Stimulated activated naive CD8-positive, alpha-beta T cell treated with anti-CD3 and anti-CD28 coated beads, Interleukin-15, amount 100 ng/mL, for 72 hours (primary cell): ENCODE data around the gene SLC35F1.

Experiments
- ATAC-seq: fragments of 150-1000 bp; cut with Tn5 transposase; 2 replicates; pipeline ENCODE4 v1.10.0; 2021; ENCODE audit warnings: mild to moderate bottlenecking, moderate library complexity
- DNase-seq, 2 donors: peaks; one replicate each; pipeline ENCODE4 v3.0.0; 2021 to 2022
- H3K27ac Mint-ChIP-seq, 2 donors: one replicate each; pipeline ENCODE4 v1.8.0; 2022; ENCODE audit warnings: mild to moderate bottlenecking in 2 of 2, mixed read lengths in 2 of 2, moderate library complexity in 2 of 2
- H3K27me3 Mint-ChIP-seq: one replicate; pipeline ENCODE4 v1.8.0; 2022; ENCODE audit warnings: mixed read lengths
- H3K4me1 Mint-ChIP-seq: one replicate; pipeline ENCODE4 v1.8.0; 2022; ENCODE audit warnings: mild to moderate bottlenecking, mixed read lengths
- H3K4me3 Mint-ChIP-seq, 2 donors: one replicate each; pipeline ENCODE4 v1.8.0; 2022; ENCODE audit warnings: mild to moderate bottlenecking in 2 of 2, mixed read lengths in 2 of 2, moderate library complexity in 1 of 2
- H3K9me3 Mint-ChIP-seq, 2 donors: one replicate each; pipeline ENCODE4 v1.8.0; 2022; ENCODE audit warnings: mixed read lengths in 2 of 2

Gene SLC35F1

GRCh38 chr6:118304321-118304720 lies 397.3 kb downstream of the SLC35F1 start:
- Mint-ChIP-seq H3K4me3 (no peak overlapping the region), H3K9me3 (peaks cover 0 to 4% of the 10 kb centered on the region in 2 donors), H3K4me1 (no peaks in the 10 kb centered on the region), H3K27ac (no peak overlapping the region), H3K27me3 (no peaks in the 10 kb centered on the region)
- no peak for ATAC-seq
- no peak for DNase-seq

GRCh38 chr6:118305081-118305480 lies 398.0 kb downstream of the SLC35F1 start:
- DNase-seq (no peak), ATAC-seq (no peak)
- Mint-ChIP-seq H3K27ac (no peak overlapping the region), H3K27me3 (no peaks in the 10 kb centered on the region), H3K4me3 (no peak overlapping the region), H3K4me1 (no peaks in the 10 kb centered on the region), H3K9me3 (peaks cover 0 to 4% of the 10 kb centered on the region in 2 donors)

- H3K27me3 Mint-ChIP-seq = no peaks in the 10 kb centered on the region
- no peaks in the 10 kb centered on the region for H3K4me1 Mint-ChIP-seq
- no peak overlapping the region for H3K4me3 Mint-ChIP-seq
- ATAC-seq (no peak), DNase-seq (no peak)
- H3K9me3 Mint-ChIP-seq = peaks cover 0 to 4% of the 10 kb centered on the region in 2 donors
- no peak overlapping the region for H3K27ac Mint-ChIP-seq
Measured at GRCh38 chr6:118306392-118307238, 399.6 kb downstream of the SLC35F1 start.

DNA sequence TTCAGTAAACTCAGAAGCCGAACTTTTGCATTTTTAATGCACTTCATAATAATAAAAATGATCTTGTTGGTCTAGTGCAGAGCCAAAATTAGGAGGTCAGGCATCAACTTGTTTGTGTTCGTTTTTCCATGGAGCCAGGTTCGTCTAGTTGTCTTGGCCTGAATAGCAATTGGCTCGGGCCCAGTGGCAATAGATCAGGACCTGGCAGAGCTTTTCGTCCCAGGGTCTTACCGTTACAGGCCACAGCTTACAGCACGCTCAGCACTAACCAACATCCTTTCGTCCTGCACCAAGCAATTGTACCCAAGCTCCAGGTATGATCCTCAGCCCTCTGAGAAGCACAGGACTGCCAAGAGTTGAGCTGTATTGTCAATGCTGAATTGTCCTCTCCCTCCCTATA lies 400.5 kb downstream of the SLC35F1 start:
- Mint-ChIP-seq H3K4me3 (no peak overlapping the region), H3K4me1 (no peaks in the 10 kb centered on the region), H3K9me3 (no peaks in the 10 kb centered on the region), H3K27me3 (no peaks in the 10 kb centered on the region), H3K27ac (no peak overlapping the region)
- DNase-seq (no peak), ATAC-seq (no peak)

DNA sequence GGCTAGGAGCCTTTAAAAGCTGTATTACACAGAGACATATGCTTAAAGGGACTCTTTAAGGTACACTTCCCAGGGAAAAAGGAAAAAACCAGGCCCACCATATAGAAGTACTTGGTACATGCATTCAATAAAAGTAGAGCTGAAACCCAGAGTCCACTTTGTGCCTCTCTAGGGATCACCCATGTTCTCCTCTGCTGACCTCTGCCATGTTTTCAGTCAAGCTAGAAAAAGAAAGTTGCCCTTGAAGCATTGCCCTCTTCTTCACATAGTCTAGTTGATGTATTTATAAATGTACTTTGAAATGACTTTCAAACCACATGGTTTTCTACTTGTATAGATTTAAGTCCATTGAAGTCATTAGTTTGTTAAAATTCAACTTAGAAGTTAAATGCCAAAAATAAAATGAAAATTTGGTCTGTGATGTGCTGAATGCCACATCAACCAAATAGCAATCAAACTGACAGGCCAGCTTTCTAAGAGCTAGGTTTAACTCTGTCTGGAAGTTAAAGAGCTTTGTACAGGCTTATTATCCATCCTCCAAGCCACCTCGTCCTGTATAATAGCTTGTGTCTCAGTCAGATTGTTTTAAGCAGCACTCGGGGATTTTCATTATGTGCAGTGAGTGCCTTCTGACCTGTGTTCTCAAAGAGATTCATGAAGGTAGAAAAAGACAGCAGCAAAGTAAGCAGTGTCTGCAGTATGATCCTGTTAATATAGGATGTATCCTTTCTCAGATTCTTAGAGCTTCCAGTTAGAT lies 402.5 kb downstream of the SLC35F1 start:
- no peaks in the 10 kb centered on the region for H3K27me3 Mint-ChIP-seq
- no peaks in the 10 kb centered on the region for H3K4me1 Mint-ChIP-seq
- DNase-seq = no peak
- H3K27ac Mint-ChIP-seq = no peak overlapping the region
- no peaks in the 10 kb centered on the region for H3K9me3 Mint-ChIP-seq
- no peak overlapping the region for H3K4me3 Mint-ChIP-seq
- no peak for ATAC-seq

DNA sequence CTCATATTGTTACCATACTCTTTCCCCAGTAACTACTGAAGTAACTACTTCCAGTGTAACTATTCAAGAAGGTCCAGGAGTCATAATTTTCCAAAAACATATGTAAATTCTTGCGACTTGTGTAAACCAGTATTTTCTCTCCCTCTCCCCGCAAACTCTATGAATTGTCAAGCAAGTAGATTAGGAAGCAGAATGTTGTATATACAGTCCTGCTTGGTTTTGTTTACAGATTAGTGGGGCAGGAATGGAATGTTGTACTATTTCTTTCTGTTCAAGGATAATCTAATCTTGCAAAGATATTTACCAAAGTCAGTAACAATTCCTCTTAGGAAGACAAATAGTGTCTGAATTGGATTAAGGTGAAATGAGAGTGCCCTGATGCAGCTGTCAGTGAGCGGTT lies 406.1 kb downstream of the SLC35F1 start:
- Mint-ChIP-seq H3K9me3 (no peaks in the 10 kb centered on the region), H3K4me3 (no peak overlapping the region), H3K4me1 (no peaks in the 10 kb centered on the region), H3K27ac (no peak overlapping the region), H3K27me3 (no peaks in the 10 kb centered on the region)
- ATAC-seq (no peak), DNase-seq (no peak)

- H3K9me3 Mint-ChIP-seq = no peaks in the 10 kb centered on the region
- H3K4me3 Mint-ChIP-seq = no peak overlapping the region
- DNase-seq = no peak
- H3K27me3 Mint-ChIP-seq = no peaks in the 10 kb centered on the region
- H3K27ac Mint-ChIP-seq = peak overlapping the region in 1 of 2 donors; percentile 30
- ATAC-seq = no peak
- no peaks in the 10 kb centered on the region for H3K4me1 Mint-ChIP-seq
Measured at GRCh38 chr6:118313762-118314161, 406.7 kb downstream of the SLC35F1 start.

DNA sequence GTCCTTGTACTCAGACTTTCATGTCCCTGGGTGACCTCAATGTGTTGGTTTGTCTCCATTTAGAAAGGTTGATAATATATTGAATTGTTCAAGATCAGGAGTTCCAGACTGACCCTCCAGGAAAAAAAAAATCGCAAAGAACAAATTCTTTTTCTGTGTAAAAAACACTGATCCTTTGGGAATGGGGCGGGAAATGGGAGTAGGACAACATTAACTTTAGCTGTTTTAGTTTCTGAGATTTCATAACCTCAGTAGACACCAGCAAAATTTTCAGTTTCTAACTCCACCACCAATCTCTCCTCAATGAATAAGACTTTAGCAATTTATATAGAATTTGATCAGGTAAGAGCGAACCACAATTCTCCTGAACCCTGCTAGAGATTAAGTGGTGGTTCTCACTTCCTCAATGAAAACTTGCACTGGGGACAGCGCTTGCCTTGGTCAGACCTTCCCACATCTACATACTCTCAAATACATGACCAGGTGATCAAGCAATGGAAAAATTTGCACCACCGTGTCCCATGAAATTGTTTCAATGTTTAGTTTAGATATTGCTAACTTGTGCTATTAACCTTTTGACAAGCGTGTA lies 409.8 kb downstream of the SLC35F1 start:
- DNase-seq (no peak), ATAC-seq (no peak)
- no peaks in the 10 kb centered on the region for H3K4me1 Mint-ChIP-seq
- H3K9me3 Mint-ChIP-seq = no peaks in the 10 kb centered on the region
- H3K27ac Mint-ChIP-seq = no peak overlapping the region
- H3K27me3 Mint-ChIP-seq = no peaks in the 10 kb centered on the region
- no peak overlapping the region for H3K4me3 Mint-ChIP-seq

DNA sequence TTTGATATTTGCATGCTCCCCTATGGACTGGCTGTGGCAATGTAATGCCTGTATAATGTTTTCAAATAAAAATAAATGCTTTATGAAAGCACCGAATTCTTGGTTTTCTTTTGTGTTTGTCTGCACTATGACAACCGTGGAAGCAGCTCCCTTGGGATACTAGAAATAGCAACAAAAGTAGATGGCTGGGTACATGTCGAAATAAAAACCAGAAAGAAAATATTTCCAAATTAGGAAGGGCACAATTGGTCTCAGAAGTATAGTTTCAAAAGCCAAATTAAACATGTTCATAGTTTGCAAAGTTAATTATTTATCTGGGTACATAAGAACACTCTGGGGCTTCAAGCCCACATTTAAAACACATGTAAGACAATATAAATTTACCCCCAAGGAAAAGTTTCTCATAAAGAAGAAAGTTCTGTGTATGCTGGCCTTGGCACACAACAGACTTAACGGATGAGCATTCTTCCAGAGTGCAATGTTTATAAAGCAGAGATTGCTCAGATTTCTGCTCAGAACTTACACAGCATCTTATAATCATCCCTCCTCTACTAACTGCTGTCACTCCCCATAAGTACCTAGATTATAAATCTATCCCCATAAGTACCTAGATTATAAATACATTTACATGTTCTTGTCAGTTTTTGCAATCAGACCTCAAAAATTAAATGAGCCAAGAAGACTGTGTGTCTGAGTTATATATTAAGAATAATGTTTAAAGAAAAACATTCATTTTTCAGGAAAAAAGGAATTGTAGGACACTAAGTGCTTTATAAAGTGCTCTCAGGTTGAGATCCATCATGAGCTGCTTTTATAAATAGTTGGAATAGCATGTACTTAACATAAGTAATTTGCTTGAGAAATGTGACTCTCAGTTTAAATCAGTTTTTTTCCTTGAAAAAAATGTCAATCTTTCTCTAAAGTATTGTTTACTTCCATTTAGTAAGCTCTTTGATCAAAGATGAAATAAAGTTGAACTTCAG lies 410.8 kb downstream of the SLC35F1 start:
- Mint-ChIP-seq H3K4me3 (no peak overlapping the region), H3K27ac (no peak overlapping the region), H3K27me3 (no peaks in the 10 kb centered on the region), H3K9me3 (no peaks in the 10 kb centered on the region), H3K4me1 (no peaks in the 10 kb centered on the region)
- DNase-seq (no peak), ATAC-seq (no peak)

- no peak for DNase-seq
- Mint-ChIP-seq H3K4me1 (no peaks in the 10 kb centered on the region), H3K27ac (peak overlapping the region in 1 of 2 donors; percentile 57), H3K9me3 (no peaks in the 10 kb centered on the region), H3K4me3 (no peak overlapping the region), H3K27me3 (no peaks in the 10 kb centered on the region)
- ATAC-seq = no peak
Measured at GRCh38 chr6:118318648-118319047, 411.6 kb downstream of the SLC35F1 start.

GRCh38 chr6:118319416-118319815 lies 412.4 kb downstream of the SLC35F1 start:
- H3K9me3 Mint-ChIP-seq = no peaks in the 10 kb centered on the region
- DNase-seq (no peak), ATAC-seq (no peak)
- H3K27me3 Mint-ChIP-seq = no peaks in the 10 kb centered on the region
- H3K27ac Mint-ChIP-seq = no peak overlapping the region
- H3K4me3 Mint-ChIP-seq = no peak overlapping the region
- H3K4me1 Mint-ChIP-seq = no peaks in the 10 kb centered on the region

GRCh38 chr6:118319894-118320649 lies 413.0 kb downstream of the SLC35F1 start:
- Mint-ChIP-seq H3K9me3 (no peaks in the 10 kb centered on the region), H3K4me3 (no peak overlapping the region), H3K27me3 (no peaks in the 10 kb centered on the region), H3K27ac (no peak overlapping the region), H3K4me1 (no peaks in the 10 kb centered on the region)
- DNase-seq (no peak), ATAC-seq (no peak)

GRCh38 chr6:118320652-118321051 lies 413.6 kb downstream of the SLC35F1 start:
- H3K27ac Mint-ChIP-seq = no peak overlapping the region
- H3K4me1 Mint-ChIP-seq = no peaks in the 10 kb centered on the region
- no peaks in the 10 kb centered on the region for H3K9me3 Mint-ChIP-seq
- ATAC-seq = no peak
- peaks cover 4% of the 10 kb centered on the region for H3K27me3 Mint-ChIP-seq
- H3K4me3 Mint-ChIP-seq = no peak overlapping the region
- DNase-seq = no peak

DNA sequence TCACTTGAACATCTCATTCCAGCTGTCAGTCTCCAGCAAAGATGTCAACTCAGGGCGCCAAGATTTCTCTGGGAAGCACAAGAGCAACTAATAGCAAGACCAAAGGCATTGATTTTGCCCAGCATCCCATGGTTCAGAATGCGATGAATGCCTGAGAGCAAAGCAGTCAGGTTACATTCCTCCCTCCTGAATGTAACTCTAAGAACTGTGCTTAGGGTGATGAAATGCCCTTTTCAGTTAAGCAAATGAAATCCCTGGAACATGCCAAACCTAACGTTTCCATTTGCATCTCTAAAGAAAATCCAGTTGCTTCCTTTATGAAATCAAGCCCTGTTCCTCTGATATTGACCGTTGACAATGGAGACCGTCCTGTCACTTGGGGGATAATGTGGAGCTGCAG lies 417.1 kb downstream of the SLC35F1 start:
- ATAC-seq (no peak), DNase-seq (no peak)
- H3K9me3 Mint-ChIP-seq = no peaks in the 10 kb centered on the region
- no peak overlapping the region for H3K27ac Mint-ChIP-seq
- peaks cover 8% of the 10 kb centered on the region for H3K27me3 Mint-ChIP-seq
- no peak overlapping the region for H3K4me3 Mint-ChIP-seq
- no peaks in the 10 kb centered on the region for H3K4me1 Mint-ChIP-seq
